ENCODE data around the gene VCAN.

GRCh38 chr5:83426855-83427254 is 44.7 kb upstream of the VCAN start:
- TF ChIP-seq CTCF (conservative IDR thresholded peaks at IDR 0.05; ENCODE audit: low read length), result no peak
- TF ChIP-seq EZH2phosphoT487 (IDR thresholded peaks at IDR 0.05; ENCODE audit: borderline replicate concordance, low read depth, low read length), result no peak
